HL-60 (cell line): Measurements from ENCODE around the gene FBN1.

Source experiments
- CTCF ChIP-seq: IDR thresholded peaks from one replicate; pipeline ENCODE4 v1.5.1; 2011; ENCODE audit warnings: low read length, control low read depth, inconsistent platforms; ENCODE audit not compliant: insufficient read depth
- GABPA ChIP-seq: IDR thresholded peaks from 2 replicates; pipeline ENCODE4 v1.6.1; 2012; ENCODE audit warnings: low read depth
- POLR2AphosphoS5 ChIP-seq: IDR thresholded peaks from 2 replicates; pipeline ENCODE4 v1.6.1; 2012; ENCODE audit warnings: low read depth
- REST ChIP-seq: IDR thresholded peaks from 2 replicates; pipeline ENCODE4 v1.6.1; 2012; ENCODE audit warnings: low read depth; ENCODE audit not compliant: insufficient replicate concordance
- SPI1 ChIP-seq: IDR thresholded peaks from 2 replicates; pipeline ENCODE4 v1.6.1; 2012; ENCODE audit warnings: low read depth, mild to moderate bottlenecking, borderline replicate concordance

- TF ChIP-seq CTCF (no peak), POLR2AphosphoS5 (no peak), REST (no peak), GABPA (no peak), SPI1 (no peak)
Observed at GRCh38 chr15:48688493-48688892, 43.0 kb upstream of the FBN1 start.
